ENCODE results near the gene RNF146.

DNA sequence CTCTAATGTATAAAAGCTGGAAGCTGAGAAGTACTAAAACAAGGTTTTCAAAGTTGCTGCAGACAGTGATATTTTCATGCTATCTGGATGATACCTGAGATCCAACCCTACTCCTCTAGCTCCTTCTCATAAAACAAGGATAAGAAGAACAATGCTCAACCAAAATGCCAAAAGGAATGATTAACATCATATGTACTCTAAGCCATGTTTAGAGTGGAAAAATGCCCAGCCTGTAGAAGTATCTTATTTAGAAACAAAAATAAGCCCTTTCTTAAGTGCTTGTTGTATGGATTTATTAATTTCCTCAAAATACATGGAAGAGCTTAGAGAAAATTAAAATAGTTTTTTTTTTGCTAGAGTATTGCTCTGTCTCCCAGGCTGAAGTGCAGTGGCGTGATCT lies 53.0 kb downstream of the RNF146 start:
- TF ChIP-seq EZH2 (IDR thresholded peaks at IDR 0.05; ENCODE audit: insufficient read depth, poor library complexity, severe bottlenecking) (no peak), EZH2phosphoT487 (IDR thresholded peaks at IDR 0.05; ENCODE audit: insufficient read depth, low read depth) (no peak)

All from GM23248 (cell line).